HepG2 (cell line): ENCODE data around the gene ACBD6. TPM values are rescaled to one million over a fixed set of nuclear protein-coding genes. Genes with fewer than 3 reads are reported as not detected.
A peak's percentile ranks its signal among the peaks of the same experiment; 100 is the strongest.

Experiments used
- ATAC-seq: fragments of 200-7000 bp; cut with Tn5 transposase; 3 replicates; pipeline ENCODE4 v1.9.1; 2020; ENCODE audit warnings: mild to moderate bottlenecking, moderate library complexity
- BruUV-seq: library from RNA; stranded (reverse); fragments of 400-500 nt; replicated peaks from 2 replicates; lab custom pipeline; 2021; lab: Mats Ljungman, UMichigan
- CTCF ChIA-PET: fragments of 300-600 bp; formaldehyde crosslinking; extraction: SDS; loops from one replicate; lab custom pipeline; 2021; ENCODE audit warnings: low total read pairs, inconsistent platforms, low intra/inter-chr PET ratio; lab: Yijun Ruan, JAX
- POLR2A ChIA-PET: fragments of 350-600 bp; sonication (Branson Sonifier 250); formaldehyde crosslinking; loops from one replicate; lab custom pipeline; 2020; ENCODE audit warnings: antibody characterized with exemption, inconsistent platforms; lab: Yijun Ruan, JAX
- DNase-seq: peaks from one replicate; pipeline ENCODE4 v3.0.0-alpha.2; 2015; ENCODE audit warnings: low spot score
- FAIRE-seq: peaks from 3 replicates; lab custom pipeline; 2011; peaks lifted over from hg19 to GRCh38; lab: Jason Lieb, UNC
- H2AFZ ChIP-seq: one replicate; pipeline ENCODE4 v1.6.1; 2011; ENCODE audit warnings: low read length, inconsistent platforms
- H3K27ac ChIP-seq: fragments of 300-600 bp; 3 replicates; pipeline ENCODE4 v1.8.0; 2011; ENCODE audit warnings: mixed run types, mild to moderate bottlenecking, mixed read lengths, low read length, inconsistent platforms; ENCODE audit not compliant: insufficient read depth; ENCODE audit errors: extremely low read length
- H3K27me3 ChIP-seq, 2 experiments: fragments of 200-600 bp in 1 of 2; 2 replicates in 1 of 2; 3 replicates in 1 of 2; pipeline versions ENCODE4 v1.6.0 to v1.8.0; 2011; ENCODE audit warnings: low read length in 2 of 2, mild to moderate bottlenecking in 2 of 2, moderate library complexity in 2 of 2, inconsistent platforms in 1 of 2; ENCODE audit not compliant: insufficient read depth in 2 of 2, control insufficient read depth in 1 of 2
- H3K36me3 ChIP-seq, 2 experiments: fragments of 200-600 bp in 1 of 2; replicated peaks in 1 of 2; 2 replicates in 1 of 2; 3 replicates in 1 of 2; pipeline versions ENCODE4 v1.5.1 to v1.8.0; 2011; ENCODE audit warnings: low read length in 2 of 2, inconsistent platforms in 1 of 2; ENCODE audit not compliant: insufficient read depth in 2 of 2, control insufficient read depth in 1 of 2
- H3K4me1 ChIP-seq: 2 replicates; pipeline ENCODE4 v1.5.1; 2012; ENCODE audit warnings: low read length, inconsistent platforms; ENCODE audit not compliant: insufficient read depth
- H3K4me2 ChIP-seq: 2 replicates; pipeline ENCODE4 v1.6.0; 2011; ENCODE audit warnings: low read depth, low read length, inconsistent platforms
- H3K4me3 ChIP-seq, 3 experiments: fragments of 200-600 bp in 1 of 3; sonication (generic), shearing (Covaris generic) in 1 of 3; replicated peaks in 1 of 3; 2 replicates each; pipeline ENCODE4 v1.5.1; 2011 to 2016; ENCODE audit warnings: low read length in 3 of 3, inconsistent platforms in 2 of 3, low read depth in 2 of 3, mild to moderate bottlenecking in 2 of 3, control low read depth in 1 of 3, mixed read lengths in 1 of 3; ENCODE audit not compliant: insufficient read depth in 1 of 3
- H3K79me2 ChIP-seq: one replicate; pipeline ENCODE4 v1.6.1; 2011; ENCODE audit warnings: low read length, inconsistent platforms; ENCODE audit not compliant: insufficient read depth
- H3K9ac ChIP-seq: 2 replicates; pipeline ENCODE4 v1.6.0; 2011; ENCODE audit warnings: mild to moderate bottlenecking, low read depth, low read length, inconsistent platforms; ENCODE audit not compliant: insufficient read depth
- H3K9me3 ChIP-seq: 2 replicates; pipeline ENCODE4 v1.5.1; 2012; ENCODE audit warnings: mild to moderate bottlenecking, low read length
- H4K20me1 ChIP-seq: 2 replicates; pipeline ENCODE4 v1.6.0; 2011; ENCODE audit warnings: inconsistent platforms, mild to moderate bottlenecking, low read length, moderate library complexity; ENCODE audit not compliant: insufficient read depth
- ARNT2 ChIP-seq: sonication (generic); formaldehyde crosslinking; IDR thresholded peaks from 2 replicates; pipeline ENCODE4 v1.8.0; 2022; ENCODE audit warnings: mild to moderate bottlenecking, low read depth, missing genetic modification reagents, moderate library complexity
- HNRNPK ChIP-seq: fragments of 200-400 bp; formaldehyde crosslinking; IDR thresholded peaks from 2 replicates; pipeline ENCODE4 v1.6.1; 2018; ENCODE audit warnings: low read length, low read depth, moderate library complexity, mild to moderate bottlenecking; ENCODE audit not compliant: poor library complexity, severe bottlenecking
- MAFF ChIP-seq: IDR thresholded peaks from 2 replicates; pipeline ENCODE4 v1.6.1; 2011; ENCODE audit warnings: low read depth, low read length, improper control_type of control experiment
- MAFK ChIP-seq, 2 experiments: IDR thresholded peaks in 1 of 2; conservative IDR thresholded peaks in 1 of 2; 2 replicates each; pipeline ENCODE4 v1.6.1; 2011; ENCODE audit warnings: improper control_type of control experiment in 2 of 2, low read length in 2 of 2
- ZNF780A ChIP-seq: sonication (generic); formaldehyde crosslinking; IDR thresholded peaks from 2 replicates; pipeline ENCODE4 v1.8.0; 2022; ENCODE audit warnings: mild to moderate bottlenecking, missing genetic modification reagents, moderate library complexity
- WGBS: methylation state at CpG from one replicate; pipeline ENCODE4 v1.1.6; 2017; ENCODE audit warnings: low lambda C conversion rate; 5-methylcytosine and 5-hydroxymethylcytosine counted together
- in situ Hi-C: cut with HindIII; loops from 2 replicates; pipeline ENCODE4 v1.10.0; 2017; ENCODE audit warnings: low pct_unique_long_range_greater_than_20kb; ENCODE audit not compliant: extremely low pct_ligation_motif_present
- intact Hi-C: fragments of 100-400 bp; cut with micrococcal nuclease; formaldehyde crosslinking; loops from one replicate; pipeline ENCODE4 v1.10.0; 2022; ENCODE audit not compliant: unreplicated experiment
- polyA plus RNA-seq, 8 experiments: library from polyadenylated mRNA; depleted of rRNA in 3 of 8; stranded (reverse) in 7 of 8; unstranded in 1 of 8; fragments of >200 nt; fragmentation: Illumina TruSeq in 4 of 8; extraction: Trizol in 4 of 8; gene quantifications; 2 replicates each; pipeline versions ENCODE4 v1.2.1 to v1.2.3, GENCODE V29; 2011 to 2016; ENCODE audit warnings: low read depth in 4 of 8, missing spikeins in 1 of 8, mixed read lengths in 1 of 8; ENCODE audit not compliant: insufficient read depth in 1 of 8
- total RNA-seq, 5 experiments: library from RNA; depleted of rRNA; stranded (reverse); fragments of >200 nt; fragmentation: Illumina TruSeq; extraction: Trizol; gene quantifications; 2 replicates each; pipeline ENCODE4 v1.2.3, GENCODE V29; 2016; ENCODE audit warnings: low read depth in 1 of 5

The ACBD6 gene
- total and polyA plus RNA-seq, 2 of the 13 experiments (the other 11 are each of a cell fraction or from before 2014, with no cell fraction given): 33.5 to 47.2 TPM

- in situ Hi-C loops: no loop called here
- intact Hi-C loops: no loop called here
Observed at GRCh38 chr1:180444522-180444921, 57.9 kb downstream of the ACBD6 start.

DNA sequence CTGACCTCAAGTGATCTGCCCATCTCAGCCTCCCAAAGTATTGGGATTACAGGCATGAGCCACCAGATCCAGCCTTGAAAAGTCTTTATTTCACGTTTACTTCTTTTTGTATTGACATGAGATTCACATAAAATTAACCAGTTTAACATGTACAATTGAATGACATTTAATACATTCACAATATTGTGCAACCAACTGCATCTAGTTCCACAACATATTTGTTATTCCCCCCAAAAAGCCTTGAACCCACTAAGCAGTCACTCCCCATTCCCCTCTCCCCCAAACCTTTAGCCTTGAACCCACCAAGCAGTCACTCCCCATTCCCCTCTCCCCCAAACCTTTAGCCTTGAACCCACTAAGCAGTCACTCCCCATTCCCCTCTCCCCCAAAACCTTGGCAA is 62.0 kb downstream of the ACBD6 start:
- no peak overlapping the region for H3K4me3 ChIP-seq
- no peak for FAIRE-seq
- H3K36me3 ChIP-seq: peaks cover 0 to 4% of the 10 kb centered on the region in 2 experiments; a peak in 1 of 5 replicates
- H2AFZ ChIP-seq: no peak overlapping the region
- no peaks in the 10 kb centered on the region for H3K4me1 ChIP-seq
- peak; percentile 71 for TF ChIP-seq HNRNPK
- TF ChIP-seq ZNF780A (CRISPR knock-in tag): no peak
- TF ChIP-seq, all 625 proteins: peak for 1
- Histone ChIP-seq H3K79me2 (no peaks in the 10 kb centered on the region), H3K4me2 (no peak overlapping the region), H3K27me3 (no peaks in the 10 kb centered on the region; a peak in 1 of 5 replicates), H4K20me1 (no peaks in the 10 kb centered on the region), H3K27ac (no peak overlapping the region), H3K9ac (no peak overlapping the region), H3K9me3 (0 out of 2 replicates have a peak, but pooled peaks cover 5% of the 10 kb centered on the region)
- ChIA-PET CTCF (no interaction called here), POLR2A (no interaction called here)
- WGBS: 100% methylated on average over 1 of the region's 1 CpG
- intact Hi-C loops: no loop called here
- ATAC-seq: no peak
- no TSS peak for BruUV-seq
- DNase-seq: no peak
- in situ Hi-C loops: no loop called here

More at GRCh38 chr1:180444522-180444921, 57.9 kb downstream of the ACBD6 start:
- BruUV-seq: no TSS peak
- WGBS: 99% methylated on average over 2 of the region's 2 CpGs
- H4K20me1 ChIP-seq: no peaks in the 10 kb centered on the region
- H3K9ac ChIP-seq: no peak overlapping the region
- FAIRE-seq (no peak), DNase-seq (no peak), ATAC-seq (no peak)
- POLR2A ChIA-PET: no interaction called here
- H3K4me2 ChIP-seq: no peak overlapping the region
- H3K36me3 ChIP-seq: peaks cover 0 to 4% of the 10 kb centered on the region in 2 experiments; a peak in 1 of 5 replicates
- 0 out of 2 replicates have a peak, but pooled peaks cover 5% of the 10 kb centered on the region for H3K9me3 ChIP-seq
- peaks cover 5% of the 10 kb centered on the region for H3K79me2 ChIP-seq
- H3K27ac ChIP-seq: no peak overlapping the region
- no peak overlapping the region for H3K4me3 ChIP-seq
- H3K4me1 ChIP-seq: no peaks in the 10 kb centered on the region
- H3K27me3 ChIP-seq: no peaks in the 10 kb centered on the region
- CTCF ChIA-PET: no interaction called here
- TF ChIP-seq MAFK (conservative IDR thresholded peaks at IDR 0.05 in 1 of 2, IDR thresholded peaks at IDR 0.05 in 1 of 2; ENCODE audit: low read length in 2 of 2) (peak; percentile 71 to 78; a peak in 3 of 4 replicates), MAFF (peak; percentile 63), ARNT2 (CRISPR knock-in tag) (no peak)
- TF ChIP-seq, all 625 proteins: peak for 2
- no peak overlapping the region for H2AFZ ChIP-seq
